Measurements from ENCODE around the gene USP20.
"Not testable (repeated sequence)": the region's sequence is repeated elsewhere in the genome, so short reads cannot be mapped to it uniquely, and the experiment has no call there.

The USP20 gene

GRCh38 chr9:129890718-129891299, 55.6 kb downstream of the USP20 start:
- DNase-seq: not testable (repeated sequence)

- no peak for DNase-seq
These were observed 56.3 kb downstream of the USP20 start for GRCh38 chr9:129891569-129891968.

DNA sequence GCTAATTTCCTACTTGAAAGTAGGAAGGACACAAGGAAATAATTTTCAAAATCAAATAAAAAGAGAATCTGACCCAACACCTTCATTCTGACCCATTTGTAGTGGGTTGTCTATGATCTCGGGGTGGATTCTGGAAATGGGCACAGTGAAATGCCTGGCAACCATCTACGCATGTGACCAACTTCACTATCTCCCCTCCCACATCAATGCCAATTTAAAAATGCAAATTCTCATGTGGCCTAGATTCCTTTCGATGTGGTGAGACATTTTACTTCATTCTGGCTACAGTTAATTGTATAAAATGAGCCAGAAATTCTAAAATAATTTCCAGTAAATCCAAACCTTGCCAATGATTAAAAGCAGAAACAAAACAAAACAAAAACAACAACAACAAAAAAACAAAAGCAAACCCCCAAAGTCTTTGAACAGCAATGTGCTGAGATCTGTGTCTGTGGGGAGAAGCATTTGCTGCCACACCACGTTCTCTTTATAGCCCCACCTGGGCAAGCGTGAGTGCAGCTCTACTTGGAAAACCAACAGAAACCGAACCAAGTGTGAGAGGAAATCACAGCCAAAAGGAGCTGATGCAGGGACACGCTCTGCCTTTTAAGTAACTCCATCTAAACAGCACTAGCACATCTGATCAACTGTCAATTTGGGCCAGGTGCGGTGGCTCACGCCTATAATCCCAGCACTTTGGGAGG, 59.0 kb downstream of the USP20 start:
- DNase-seq: no peak

- no peak for DNase-seq
These were observed 60.4 kb downstream of the USP20 start for GRCh38 chr9:129895376-129896268.

- DNase-seq: no peak
These were observed 62.0 kb downstream of the USP20 start for GRCh38 chr9:129897263-129897662.

DNA sequence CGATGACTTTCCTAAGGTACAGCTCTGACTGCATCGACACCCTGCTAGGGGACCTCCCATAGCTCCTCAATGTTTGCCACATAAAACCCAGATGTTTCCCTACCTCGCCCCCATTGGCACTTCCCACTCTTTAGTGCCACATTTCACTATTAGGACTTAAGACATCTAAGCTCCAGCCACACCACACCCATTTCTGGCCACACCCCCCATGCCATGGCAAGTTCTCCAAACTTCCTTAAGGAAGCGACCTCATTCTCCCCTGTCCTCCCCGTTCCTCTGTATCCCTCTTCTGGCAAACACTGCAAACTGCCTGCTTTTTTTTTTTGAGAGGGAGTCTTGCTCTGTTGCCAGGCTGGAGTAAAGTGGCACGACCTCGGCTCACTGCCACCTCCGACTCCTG, 62.9 kb downstream of the USP20 start:
- DNase-seq: no peak

- no peak for DNase-seq
These were observed 64.4 kb downstream of the USP20 start for GRCh38 chr9:129899620-129900019.

GRCh38 chr9:129900263-129901027, 65.2 kb downstream of the USP20 start:
- DNase-seq: no peak

DNA sequence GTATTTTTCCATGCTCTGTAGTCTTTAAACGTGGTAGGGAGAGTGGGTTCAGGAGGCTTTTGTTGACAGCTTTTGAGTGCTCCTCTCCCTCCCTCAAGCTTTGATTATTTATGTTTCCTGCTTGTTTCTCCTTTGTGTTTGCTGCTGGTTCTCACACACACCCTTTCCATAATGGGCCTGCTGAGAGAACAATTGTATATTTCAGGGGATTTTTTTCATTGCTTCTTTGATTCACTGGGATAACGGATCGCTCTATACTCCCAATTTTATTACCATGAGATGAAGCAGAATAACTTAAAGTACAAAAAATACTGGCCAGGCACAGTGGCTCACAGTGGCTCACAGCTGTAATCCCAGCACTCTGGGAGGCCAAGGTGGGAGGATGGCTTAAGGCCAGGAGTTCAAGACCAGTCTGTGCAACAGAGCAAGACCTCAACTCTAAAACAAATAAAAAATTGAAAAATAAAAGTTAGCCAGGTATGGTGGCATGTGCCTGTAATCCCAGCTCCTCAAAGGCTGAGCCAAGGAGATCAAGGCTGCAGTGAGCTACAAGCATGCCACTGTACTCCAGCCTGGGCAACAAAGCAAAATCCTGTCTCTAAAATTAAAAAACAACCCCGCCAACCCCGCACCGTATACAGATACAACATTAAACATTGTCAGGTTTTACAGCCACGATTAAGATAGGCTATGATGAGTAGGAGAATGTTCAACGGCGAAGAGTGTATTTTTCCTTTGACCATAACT, 66.9 kb downstream of the USP20 start:
- no peak for DNase-seq

DNA sequence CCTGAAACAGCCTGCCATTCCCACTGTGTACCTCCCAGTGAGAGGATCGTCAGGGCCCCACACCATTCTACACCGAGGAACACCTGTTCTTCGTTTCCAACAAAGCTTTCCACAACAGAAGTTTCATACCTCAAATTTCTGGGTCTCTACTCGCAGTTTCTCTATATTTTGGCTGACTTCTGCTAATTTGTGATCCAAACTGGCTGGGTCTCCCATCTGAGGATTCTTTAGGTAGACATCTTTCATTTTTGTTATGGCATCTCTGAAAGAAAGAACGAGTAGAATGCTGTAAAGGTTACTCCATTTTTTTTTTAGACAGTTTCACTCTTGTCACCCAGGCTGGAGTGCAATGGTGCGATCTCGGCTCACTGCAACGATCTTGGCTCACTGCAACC, 67.5 kb downstream of the USP20 start:
- DNase-seq: no peak

- DNase-seq: no peak
These were observed 69.5 kb downstream of the USP20 start for GRCh38 chr9:129904734-129905133.

GRCh38 chr9:129906298-129906697, 71.0 kb downstream of the USP20 start:
- DNase-seq: no peak

- DNase-seq: no peak
These were observed 71.9 kb downstream of the USP20 start for GRCh38 chr9:129907201-129907600.

DNA sequence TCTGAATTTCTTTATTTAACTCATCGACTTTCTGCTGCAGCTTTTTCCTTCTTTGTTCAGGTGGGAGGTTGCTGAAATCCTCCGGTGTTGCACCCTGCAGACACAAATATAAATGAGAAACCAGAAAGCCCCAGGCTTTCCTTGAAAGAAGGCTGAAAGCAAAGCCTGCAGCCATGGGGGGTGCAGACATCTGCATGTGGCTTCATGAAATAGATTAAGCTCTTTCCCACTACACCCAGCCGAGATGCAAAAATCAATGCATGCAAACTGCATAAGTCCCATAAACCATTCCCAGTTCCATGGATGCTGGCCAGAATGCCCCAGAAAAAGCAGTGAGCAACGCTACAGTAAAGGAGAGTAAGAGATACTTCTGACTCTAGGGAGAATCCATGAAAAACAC, 73.6 kb downstream of the USP20 start:
- DNase-seq: no peak

DNA sequence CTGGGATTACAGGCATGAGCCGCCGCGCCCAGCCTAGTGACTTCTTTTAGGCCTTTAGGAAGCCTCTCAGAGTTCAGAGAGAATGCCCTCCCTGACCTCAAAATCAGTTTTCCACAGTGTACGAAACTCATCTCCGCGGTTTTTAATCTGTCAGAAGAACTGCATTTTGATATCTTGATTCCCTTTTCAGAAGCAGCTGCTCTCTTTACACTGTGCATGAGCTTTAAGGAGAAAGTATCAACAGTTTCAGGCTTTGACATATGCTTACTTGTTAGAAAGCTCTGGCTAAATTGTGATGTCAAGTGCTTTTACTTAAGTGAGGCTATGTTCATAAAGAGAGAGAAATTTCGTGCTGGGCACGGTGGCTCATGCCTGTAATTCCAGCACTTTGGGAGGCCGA, 74.6 kb downstream of the USP20 start:
- no peak for DNase-seq

GRCh38 chr9:129910628-129911567, 75.6 kb downstream of the USP20 start:
- no peak for DNase-seq

GRCh38 chr9:129914051-129914450, 78.8 kb downstream of the USP20 start:
- DNase-seq: no peak

- no peak for DNase-seq
These were observed 81.4 kb downstream of the USP20 start for GRCh38 chr9:129916707-129917106.

GRCh38 chr9:129918296-129918950, 83.2 kb downstream of the USP20 start:
- no peak for DNase-seq

DNA sequence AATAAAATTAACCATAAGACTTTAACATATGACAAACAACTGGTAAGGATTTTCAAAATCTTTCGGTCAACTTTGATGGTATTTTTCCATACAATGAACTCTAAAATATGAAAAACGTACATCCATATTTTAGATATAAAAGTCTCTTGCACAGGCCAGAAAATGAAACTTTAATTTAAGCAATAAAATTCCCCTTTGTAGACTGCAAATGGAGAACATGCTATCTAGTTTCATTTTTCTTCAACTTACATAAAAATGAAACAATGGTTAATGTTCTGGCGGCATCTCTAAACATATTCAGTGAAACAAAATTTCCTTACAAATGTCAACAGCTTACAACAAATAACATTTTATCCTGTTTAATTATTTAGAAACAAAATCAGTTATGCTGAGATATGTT, 84.0 kb downstream of the USP20 start:
- no peak for DNase-seq

GRCh38 chr9:129919841-129920240, 84.6 kb downstream of the USP20 start:
- no peak for DNase-seq

Measured in NCI-H1417 treated with DMSO at 0.1 percent for 48 hours (cell line).